Measurements from ENCODE around the gene EXOC6B.

DNA sequence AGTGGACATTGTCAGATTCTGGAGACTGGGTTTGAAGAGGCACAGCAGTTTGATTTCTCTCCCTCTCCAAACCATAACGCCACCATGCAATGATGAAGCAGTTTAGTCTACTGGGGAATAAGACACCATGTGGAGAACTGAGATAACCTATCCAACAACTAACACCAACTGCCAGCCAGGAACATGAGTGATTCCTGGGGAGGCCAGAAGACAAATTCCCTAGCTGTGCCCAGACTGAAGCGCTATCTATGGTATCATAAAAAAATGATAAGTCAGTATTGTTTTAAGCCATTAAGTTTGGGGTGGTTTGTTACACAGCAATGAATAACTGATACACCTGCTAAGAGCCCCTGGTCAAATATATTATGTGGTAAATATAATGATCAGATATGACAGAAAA, 129.3 kb downstream of the EXOC6B start:
- TF ChIP-seq CTCF (IDR thresholded peaks at IDR 0.05 in 4 of 5, conservative IDR thresholded peaks at IDR 0.05 in 1 of 5) (no peak), POLR2A (IDR thresholded peaks at IDR 0.05) (no peak)

Data from gastrocnemius medialis (tissue), 4 donors.